GM21529 (cell line): ENCODE data around the gene GALR2.

Experiments used
- ATAC-seq: cut with Tn5 transposase; IDR thresholded peaks from one replicate; pipeline ENCODE4 v1.9.1; 2021; ENCODE audit not compliant: unreplicated experiment

Gene GALR2

GRCh38 chr17:76092526-76093413, 18.2 kb downstream of the GALR2 start:
- ATAC-seq, result no peak

GRCh38 chr17:76094046-76094445, 19.5 kb downstream of the GALR2 start:
- no peak for ATAC-seq

GRCh38 chr17:76095943-76096342, 21.4 kb downstream of the GALR2 start:
- ATAC-seq, result no peak

- ATAC-seq, result no peak
These were observed 23.2 kb downstream of the GALR2 start for GRCh38 chr17:76097716-76098295.

GRCh38 chr17:76102944-76103273, 28.3 kb downstream of the GALR2 start:
- no peak for ATAC-seq

GRCh38 chr17:76103274-76104139, 28.9 kb downstream of the GALR2 start, which contains the start of gene EXOC7:
Gene EXOC7, minus strand, starts transcription at chr17:76103787. Its CDS starts 95 bp downstream, at chr17:76103692.
- ATAC-seq, result peak; percentile 88

- no peak for ATAC-seq
These were observed 29.7 kb downstream of the GALR2 start for GRCh38 chr17:76104140-76104895.

- no peak for ATAC-seq
These were observed 30.3 kb downstream of the GALR2 start for GRCh38 chr17:76104896-76105231.

GRCh38 chr17:76106703-76107102, 32.1 kb downstream of the GALR2 start:
- ATAC-seq, result no peak

GRCh38 chr17:76107509-76107908, 32.9 kb downstream of the GALR2 start:
- ATAC-seq, result no peak

GRCh38 chr17:76111956-76112355, 37.4 kb downstream of the GALR2 start:
- no peak for ATAC-seq

GRCh38 chr17:76115138-76115754, 40.7 kb downstream of the GALR2 start:
- ATAC-seq, result no peak

GRCh38 chr17:76119409-76120371, 45.1 kb downstream of the GALR2 start:
- no peak for ATAC-seq

GRCh38 chr17:76120658-76121008, 46.1 kb downstream of the GALR2 start:
- no peak for ATAC-seq

- no peak for ATAC-seq
These were observed 47.4 kb downstream of the GALR2 start for GRCh38 chr17:76121932-76122430.

- no peak for ATAC-seq
These were observed 48.0 kb downstream of the GALR2 start for GRCh38 chr17:76122431-76123190.

- no peak for ATAC-seq
These were observed 48.6 kb downstream of the GALR2 start for GRCh38 chr17:76123191-76123499.

- no peak for ATAC-seq
These were observed 49.4 kb downstream of the GALR2 start for GRCh38 chr17:76123749-76124581.
